ENCODE results near the gene ENOX1.

The ENOX1 gene

GRCh38 chr13:43195112-43195511 lies 591.7 kb downstream of the ENOX1 start:
- H3K27ac ChIP-seq, result no peak overlapping the region
- TF ChIP-seq CTCF (conservative IDR thresholded peaks at IDR 0.05), result no peak

GRCh38 chr13:43193789-43194420 lies 592.9 kb downstream of the ENOX1 start:
- H3K27ac ChIP-seq, result no peak overlapping the region
- no peak for TF ChIP-seq CTCF (conservative IDR thresholded peaks at IDR 0.05)

GRCh38 chr13:43191546-43191945 lies 595.2 kb downstream of the ENOX1 start:
- no peak overlapping the region for H3K27ac ChIP-seq
- no peak for TF ChIP-seq CTCF (conservative IDR thresholded peaks at IDR 0.05)

GRCh38 chr13:43185226-43185625 lies 601.5 kb downstream of the ENOX1 start:
- no peak overlapping the region for H3K27ac ChIP-seq
- no peak for TF ChIP-seq CTCF (conservative IDR thresholded peaks at IDR 0.05)

GRCh38 chr13:43180837-43181236 lies 605.9 kb downstream of the ENOX1 start:
- H3K27ac ChIP-seq, result no peak overlapping the region
- no peak for TF ChIP-seq CTCF (conservative IDR thresholded peaks at IDR 0.05)

DNA sequence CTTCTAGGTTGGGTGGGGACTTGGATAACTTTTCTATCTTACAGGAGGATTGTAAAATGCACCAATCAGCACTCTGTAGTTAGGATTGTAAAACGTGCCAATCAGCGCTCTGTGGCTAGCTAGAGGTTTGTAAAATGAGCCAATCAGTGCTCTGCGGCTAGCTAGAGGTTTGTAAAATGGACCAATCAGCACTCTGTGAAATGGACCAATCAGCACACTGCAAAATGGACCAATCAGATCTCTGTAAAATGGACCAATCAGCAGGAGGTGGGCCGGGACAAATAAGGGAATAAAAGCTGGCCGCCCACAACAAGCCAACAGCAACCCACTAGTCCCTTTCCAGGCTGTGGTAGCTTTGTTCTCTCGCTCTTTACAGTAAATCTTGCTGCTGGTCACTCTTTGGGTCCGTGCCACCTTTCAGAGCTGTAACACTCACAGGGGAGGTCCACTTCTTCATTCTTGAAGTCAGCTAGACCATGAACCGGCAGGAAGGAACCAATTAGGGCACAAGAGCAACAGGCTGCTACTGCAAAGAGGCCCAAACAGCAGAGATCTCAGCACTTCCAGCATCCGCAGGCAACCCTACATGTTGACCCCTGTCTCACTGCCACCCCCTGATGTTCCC lies 606.6 kb downstream of the ENOX1 start:
- TF ChIP-seq CTCF (conservative IDR thresholded peaks at IDR 0.05), result no peak
- no peak overlapping the region for H3K27ac ChIP-seq

DNA sequence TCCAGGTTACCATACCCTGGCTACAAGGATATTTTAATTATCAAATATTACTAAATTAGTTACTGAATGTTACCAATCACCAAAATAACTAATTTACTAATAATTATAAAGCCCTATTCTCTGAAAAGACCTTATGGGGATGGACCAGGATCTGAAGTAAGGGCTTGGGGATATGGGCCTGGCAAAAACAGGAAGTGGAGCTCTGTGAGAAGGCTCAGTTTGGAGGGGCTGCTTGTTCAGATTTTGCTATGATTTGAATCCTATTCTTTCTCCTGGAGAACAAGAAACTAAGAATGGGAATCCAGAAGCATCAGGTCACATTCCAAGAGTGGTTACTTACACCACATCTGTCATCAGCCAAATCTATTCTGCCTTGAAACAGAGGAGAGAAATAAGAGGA lies 615.3 kb downstream of the ENOX1 start:
- no peak overlapping the region for H3K27ac ChIP-seq
- TF ChIP-seq CTCF (conservative IDR thresholded peaks at IDR 0.05), result no peak
